T-helper 2 cell treated with Interferon-gamma antibody and Interleukin-4, amounts not matched to agents 5 μg/mL and 100 μg/mL, for 36 hours (primary cell): ENCODE data around the gene CBX5.

ENCODE experiments used
- DNase-seq: peaks from one replicate; pipeline ENCODE4 v3.0.0; 2021; ENCODE audit warnings: low spot score
- H3K27ac Mint-ChIP-seq: one replicate; pipeline ENCODE4 v1.8.0; 2021; ENCODE audit warnings: mild to moderate bottlenecking, mixed read lengths
- H3K27me3 Mint-ChIP-seq: one replicate; pipeline ENCODE4 v1.8.0; 2021; ENCODE audit warnings: low read depth, mixed read lengths
- H3K36me3 Mint-ChIP-seq: one replicate; pipeline ENCODE4 v1.8.0; 2021; ENCODE audit warnings: low read depth, mixed read lengths
- H3K4me1 Mint-ChIP-seq: one replicate; pipeline ENCODE4 v1.8.0; 2021; ENCODE audit warnings: low read depth, mixed read lengths
- H3K4me3 Mint-ChIP-seq: one replicate; pipeline ENCODE4 v1.8.0; 2022; ENCODE audit warnings: mild to moderate bottlenecking, moderate library complexity, mixed read lengths
- H3K9me3 Mint-ChIP-seq: one replicate; pipeline ENCODE4 v1.8.0; 2021; ENCODE audit warnings: mixed read lengths

The CBX5 gene

DNA sequence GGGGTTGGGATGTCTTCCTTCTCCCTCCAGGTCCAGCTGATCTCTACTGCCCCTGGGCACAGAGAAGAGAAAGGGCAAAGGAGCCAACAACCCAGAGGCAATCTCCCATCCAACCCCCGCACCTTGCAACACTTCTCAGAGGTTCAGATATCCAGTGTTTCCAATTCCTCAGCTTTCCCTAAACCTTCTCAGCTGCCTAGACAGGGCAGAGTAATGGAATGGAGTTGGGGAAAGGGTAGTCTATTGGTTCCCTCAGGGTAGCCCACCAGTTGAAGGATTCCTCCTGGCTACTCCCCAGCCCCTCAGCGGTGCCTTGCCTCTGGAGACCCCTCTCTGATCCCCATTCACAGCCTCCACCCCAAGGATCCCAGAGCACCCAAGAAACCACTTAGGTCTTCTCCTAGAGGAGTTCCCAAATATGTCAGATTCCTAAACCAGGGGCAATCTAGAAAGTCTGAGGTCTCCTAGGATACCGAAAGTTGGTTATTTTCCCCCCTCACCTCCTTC lies 20.4 kb upstream of the CBX5 start:
- no peak overlapping the region for H3K4me3 Mint-ChIP-seq
- DNase-seq: no peak
- H3K27ac Mint-ChIP-seq: no peak overlapping the region
- peaks cover 21% of the 10 kb centered on the region for H3K4me1 Mint-ChIP-seq
- no peaks in the 10 kb centered on the region for H3K9me3 Mint-ChIP-seq
- H3K36me3 Mint-ChIP-seq: no peaks in the 10 kb centered on the region
- peaks cover 66% of the 10 kb centered on the region for H3K27me3 Mint-ChIP-seq

GRCh38 chr12:54299515-54300224 lies 19.7 kb upstream of the CBX5 start:
- no peak overlapping the region for H3K4me3 Mint-ChIP-seq
- no peaks in the 10 kb centered on the region for H3K36me3 Mint-ChIP-seq
- peaks cover 21% of the 10 kb centered on the region for H3K4me1 Mint-ChIP-seq
- no peak overlapping the region for H3K27ac Mint-ChIP-seq
- no peak for DNase-seq
- H3K9me3 Mint-ChIP-seq: no peaks in the 10 kb centered on the region
- H3K27me3 Mint-ChIP-seq: peaks cover 61% of the 10 kb centered on the region

- H3K36me3 Mint-ChIP-seq: no peaks in the 10 kb centered on the region
- H3K9me3 Mint-ChIP-seq: no peaks in the 10 kb centered on the region
- peaks cover 19% of the 10 kb centered on the region for H3K4me1 Mint-ChIP-seq
- no peak overlapping the region for H3K4me3 Mint-ChIP-seq
- DNase-seq: no peak
- H3K27ac Mint-ChIP-seq: no peak overlapping the region
- peaks cover 58% of the 10 kb centered on the region for H3K27me3 Mint-ChIP-seq
Observed at GRCh38 chr12:54298904-54299303, 19.0 kb upstream of the CBX5 start.

DNA sequence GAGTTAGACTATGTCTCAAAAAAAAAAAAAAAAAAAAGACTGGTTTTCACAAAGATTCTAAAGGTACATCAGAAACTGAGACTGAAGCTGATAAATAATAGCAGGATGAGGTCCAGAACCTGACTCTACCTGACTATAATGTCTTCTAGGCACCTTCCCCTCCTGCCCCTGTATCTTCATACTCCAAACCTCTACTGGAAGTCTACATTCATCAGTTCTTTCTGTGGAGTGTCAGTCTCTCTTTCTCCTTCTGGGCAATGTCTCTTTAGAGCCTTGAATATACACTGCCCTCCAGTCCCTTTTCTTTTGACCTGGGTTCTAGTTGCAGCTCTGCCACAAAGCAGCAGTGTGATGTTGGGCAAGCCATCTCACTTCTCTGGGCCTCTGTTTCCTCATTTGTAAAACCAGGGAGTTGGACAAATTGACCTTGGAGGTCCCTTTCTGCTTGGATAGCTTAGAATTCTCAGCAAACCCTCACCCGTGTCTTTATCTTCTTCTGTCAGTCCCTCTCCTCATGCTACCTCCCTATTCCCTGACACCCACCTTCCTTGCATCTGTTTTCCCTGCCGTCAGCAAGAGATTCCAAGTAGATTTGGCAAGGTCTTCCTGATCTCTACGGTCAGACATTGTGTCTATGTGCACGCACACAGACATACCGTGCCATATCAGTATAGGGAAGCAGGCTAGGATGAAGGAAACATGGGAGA lies 16.6 kb upstream of the CBX5 start:
- Mint-ChIP-seq H3K4me1 (peaks cover 13% of the 10 kb centered on the region), H3K27ac (no peak overlapping the region), H3K27me3 (peaks cover 37% of the 10 kb centered on the region), H3K9me3 (no peaks in the 10 kb centered on the region), H3K36me3 (no peaks in the 10 kb centered on the region), H3K4me3 (no peak overlapping the region)
- DNase-seq: no peak

GRCh38 chr12:54294953-54295566 lies 15.1 kb upstream of the CBX5 start:
- Mint-ChIP-seq H3K9me3 (no peaks in the 10 kb centered on the region), H3K27ac (no peak overlapping the region), H3K27me3 (peaks cover 23% of the 10 kb centered on the region), H3K36me3 (no peaks in the 10 kb centered on the region), H3K4me3 (no peak overlapping the region), H3K4me1 (peaks cover 5% of the 10 kb centered on the region)
- DNase-seq: no peak

GRCh38 chr12:54294152-54294952 lies 14.4 kb upstream of the CBX5 start:
- DNase-seq: peak; percentile 44
- Mint-ChIP-seq H3K9me3 (no peaks in the 10 kb centered on the region), H3K4me3 (no peak overlapping the region), H3K27ac (no peak overlapping the region), H3K4me1 (peaks cover 2% of the 10 kb centered on the region), H3K27me3 (peaks cover 16% of the 10 kb centered on the region), H3K36me3 (no peaks in the 10 kb centered on the region)

DNA sequence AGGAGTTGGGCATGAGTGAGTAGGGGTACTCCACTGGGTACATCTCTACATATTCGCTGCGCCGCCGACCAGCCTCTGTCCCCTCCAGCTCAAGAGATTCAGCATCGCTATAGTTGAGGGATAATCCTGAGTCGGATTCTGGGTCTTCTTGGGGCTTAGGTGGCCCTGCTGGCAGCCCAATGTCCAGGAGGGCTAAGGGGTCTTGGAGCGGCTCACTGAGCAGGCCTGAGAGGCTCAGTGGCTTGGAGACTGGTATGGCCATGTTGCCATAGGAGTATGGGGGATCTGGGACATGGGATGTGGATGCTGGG lies 13.0 kb upstream of the CBX5 start:
- peaks cover 6% of the 10 kb centered on the region for H3K27me3 Mint-ChIP-seq
- DNase-seq: no peak
- H3K36me3 Mint-ChIP-seq: no peaks in the 10 kb centered on the region
- H3K4me1 Mint-ChIP-seq: peaks cover 2% of the 10 kb centered on the region
- no peak overlapping the region for H3K4me3 Mint-ChIP-seq
- no peaks in the 10 kb centered on the region for H3K9me3 Mint-ChIP-seq
- no peak overlapping the region for H3K27ac Mint-ChIP-seq

GRCh38 chr12:54292083-54292930 lies 12.4 kb upstream of the CBX5 start:
- Mint-ChIP-seq H3K36me3 (no peaks in the 10 kb centered on the region), H3K9me3 (no peaks in the 10 kb centered on the region), H3K27me3 (peaks cover 3% of the 10 kb centered on the region), H3K4me1 (no peaks in the 10 kb centered on the region), H3K27ac (no peak overlapping the region), H3K4me3 (no peak overlapping the region)
- no peak for DNase-seq

DNA sequence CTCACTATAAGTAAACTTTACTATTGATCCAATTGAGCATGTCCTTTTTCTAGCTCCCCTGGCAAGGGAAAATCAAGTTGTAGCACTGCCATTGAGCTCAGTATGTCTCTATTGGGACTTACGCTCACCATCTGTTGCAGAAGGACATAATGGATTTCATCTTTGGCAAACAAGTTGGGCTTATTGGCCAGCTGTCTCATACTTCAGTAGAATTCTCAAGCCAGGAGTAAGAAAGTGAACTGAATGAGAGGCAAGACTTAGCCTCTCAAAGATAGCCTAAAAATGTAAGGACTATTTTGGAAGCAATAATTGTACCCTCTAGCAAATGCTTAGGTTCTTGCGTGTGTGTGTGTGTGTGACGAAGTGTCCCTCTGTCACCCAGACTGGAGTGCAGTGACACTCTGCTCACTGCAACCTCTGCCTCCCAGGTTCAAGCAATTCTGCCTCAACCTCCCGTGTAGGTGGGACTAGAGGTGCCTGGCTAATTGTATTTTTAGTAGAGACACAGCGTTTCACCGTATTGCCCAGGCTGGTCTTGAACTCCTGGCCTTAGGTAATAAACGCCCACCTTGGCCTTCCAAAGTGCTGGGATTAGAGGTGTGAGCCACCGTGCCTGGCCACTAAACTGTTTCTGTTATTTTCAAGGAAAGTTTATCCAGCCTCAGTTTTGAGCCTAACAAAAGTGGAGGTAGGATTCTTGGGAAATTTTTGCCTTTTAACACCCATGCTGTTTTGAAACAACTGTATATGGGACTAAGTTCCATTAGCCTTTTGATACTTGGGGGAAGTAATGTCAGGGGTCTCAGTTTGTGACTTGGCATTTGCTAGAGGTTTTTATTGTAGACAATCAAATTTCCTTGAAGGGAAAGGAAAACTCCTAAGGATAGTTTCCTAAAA lies 7.6 kb upstream of the CBX5 start:
- H3K36me3 Mint-ChIP-seq: no peaks in the 10 kb centered on the region

DNA sequence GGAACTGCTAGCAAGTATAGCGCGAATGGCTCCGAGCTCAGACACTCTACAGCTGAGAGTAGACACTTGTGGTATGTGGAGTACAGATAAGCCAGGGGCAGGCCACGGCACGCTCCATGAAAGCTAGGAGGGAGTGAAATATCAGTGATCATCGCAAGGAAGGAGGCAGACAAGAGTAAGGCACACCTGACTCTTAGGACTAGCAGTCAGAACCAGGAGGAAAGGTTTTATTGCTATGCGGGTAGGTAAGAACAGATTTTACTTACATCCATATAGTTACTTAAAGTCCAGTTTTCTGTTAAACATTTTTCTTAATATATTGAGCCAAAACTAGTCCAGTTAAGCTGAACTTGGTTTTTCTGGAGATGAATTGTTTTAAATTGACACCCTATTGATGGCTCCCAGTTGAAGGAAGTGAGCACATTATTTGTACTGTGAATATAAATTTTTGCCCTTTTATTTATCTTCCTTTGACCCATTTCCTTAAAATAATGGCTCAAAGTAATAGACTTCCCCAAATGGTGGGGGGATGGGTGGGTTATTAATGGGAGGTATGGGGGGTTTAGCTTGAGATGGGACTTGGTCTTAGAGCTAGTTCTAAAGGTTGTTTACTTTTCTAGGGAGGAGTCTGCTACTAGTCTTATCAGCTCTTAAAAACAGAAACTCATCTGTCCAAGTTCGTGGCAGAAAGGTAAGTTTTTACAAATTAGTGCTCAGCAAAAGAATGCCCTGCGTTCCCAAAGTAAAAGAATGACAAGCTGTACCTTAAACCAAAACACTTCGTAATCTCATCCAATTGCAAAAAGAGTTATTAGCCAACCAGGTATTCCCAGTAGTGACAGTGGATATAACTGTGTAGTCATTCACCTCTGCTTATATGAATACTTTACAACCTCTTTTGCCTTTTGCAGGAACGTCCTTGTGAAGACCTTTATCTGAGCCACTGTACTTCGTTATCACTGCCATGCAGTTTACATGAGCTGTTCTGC lies 6.4 kb upstream of the CBX5 start:
- no peaks in the 10 kb centered on the region for H3K36me3 Mint-ChIP-seq
- no peaks in the 10 kb centered on the region for H3K27me3 Mint-ChIP-seq
- no peaks in the 10 kb centered on the region for H3K9me3 Mint-ChIP-seq
- H3K4me1 Mint-ChIP-seq: peaks cover 36% of the 10 kb centered on the region
- peak overlapping the region; percentile 19 for H3K4me3 Mint-ChIP-seq
- H3K27ac Mint-ChIP-seq: peak overlapping the region; percentile 67
- no peak for DNase-seq

More for the DNA sequence above, 7.6 kb upstream of the CBX5 start:
- Mint-ChIP-seq H3K27me3 (no peaks in the 10 kb centered on the region), H3K4me1 (peaks cover 30% of the 10 kb centered on the region), H3K9me3 (no peaks in the 10 kb centered on the region), H3K4me3 (no peak overlapping the region), H3K27ac (no peak overlapping the region)
- no peak for DNase-seq

- no peaks in the 10 kb centered on the region for H3K27me3 Mint-ChIP-seq
- H3K4me3 Mint-ChIP-seq: peak overlapping the region; percentile 19
- no peaks in the 10 kb centered on the region for H3K36me3 Mint-ChIP-seq
- H3K4me1 Mint-ChIP-seq: peaks cover 36% of the 10 kb centered on the region
- H3K9me3 Mint-ChIP-seq: no peaks in the 10 kb centered on the region
- peak overlapping the region; percentile 67 for H3K27ac Mint-ChIP-seq
- no peak for DNase-seq
Observed at GRCh38 chr12:54285150-54286041, 5.5 kb upstream of the CBX5 start.
